22Rv1 (cell line): Measurements from ENCODE around the gene ZNF76.

Experiments
- H3K27ac ChIP-seq: fragments of 450-650 bp; 2 replicates; pipeline ENCODE4 v1.5.1; 2017
- CTCF ChIP-seq: fragments of 450-650 bp; IDR thresholded peaks from 2 replicates; pipeline ENCODE4 v1.5.1; 2017; ENCODE audit warnings: mild to moderate bottlenecking
- ZFX ChIP-seq: fragments of 450-650 bp; IDR thresholded peaks from 2 replicates; pipeline ENCODE4 v1.6.1; 2017; ENCODE audit warnings: antibody characterized with exemption, borderline replicate concordance

The ZNF76 gene

DNA sequence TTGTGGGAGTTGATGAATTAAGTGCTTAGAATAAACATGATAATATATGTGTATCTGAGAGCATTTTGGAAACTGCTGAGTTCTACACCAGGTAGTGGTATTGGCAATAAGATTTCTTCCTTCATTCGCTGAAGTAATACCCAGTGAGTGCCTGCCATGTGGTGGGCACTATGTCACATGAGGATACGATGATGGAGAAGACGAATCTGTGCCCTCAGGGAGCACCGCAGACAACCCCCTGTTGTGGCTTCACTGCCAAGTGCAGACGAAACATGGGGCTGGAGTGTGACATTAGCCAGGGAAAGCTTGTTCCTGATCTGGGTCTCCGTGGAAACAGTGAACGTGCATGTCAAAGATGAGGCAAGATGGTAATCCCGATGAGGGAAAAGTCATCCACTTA lies 7.9 kb downstream of the ZNF76 start:
- TF ChIP-seq CTCF = no peak
- TF ChIP-seq ZFX = no peak
- H3K27ac ChIP-seq = no peak overlapping the region

GRCh38 chr6:35267897-35268296 lies 8.4 kb downstream of the ZNF76 start:
- no peak for TF ChIP-seq CTCF
- TF ChIP-seq ZFX = no peak

GRCh38 chr6:35272005-35272404 lies 12.5 kb downstream of the ZNF76 start:
- no peak overlapping the region for H3K27ac ChIP-seq
- no peak for TF ChIP-seq ZFX
- no peak for TF ChIP-seq CTCF

More at GRCh38 chr6:35267897-35268296, 8.4 kb downstream of the ZNF76 start:
- H3K27ac ChIP-seq = no peak overlapping the region

DNA sequence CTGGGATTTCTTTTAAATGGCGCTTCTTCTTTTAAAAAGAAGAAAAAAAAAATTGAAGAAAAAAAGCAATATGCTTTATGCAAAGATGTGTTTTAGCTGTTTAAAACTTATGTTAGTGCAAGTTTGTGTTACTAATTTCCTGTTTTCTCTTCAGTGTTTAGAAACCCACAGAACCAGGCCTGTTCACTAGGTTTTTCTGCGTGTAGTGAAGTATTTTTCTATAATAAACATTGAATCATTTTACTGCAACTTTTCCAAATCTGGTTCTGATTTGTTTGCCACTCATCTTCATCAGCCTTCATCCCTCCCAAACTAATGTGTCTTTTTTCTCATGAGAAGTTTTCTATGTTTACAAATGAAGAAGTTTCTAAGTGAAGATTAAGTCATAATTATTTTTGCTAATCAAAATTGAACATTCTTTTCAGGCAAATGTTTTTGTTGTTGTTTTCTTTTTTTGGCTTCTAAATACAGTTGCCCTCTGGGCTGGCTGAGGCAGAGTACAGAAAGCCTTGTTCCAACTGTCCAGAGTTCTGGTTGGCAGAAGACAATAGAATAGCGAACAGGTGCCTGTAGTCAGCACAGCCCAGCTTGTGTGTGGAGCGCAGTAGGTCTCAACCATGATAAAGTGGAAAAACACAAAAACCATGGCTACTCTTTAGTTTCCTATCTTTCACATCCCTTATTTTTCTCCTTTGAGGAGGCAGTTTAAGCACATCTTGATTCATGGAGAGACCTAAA lies 14.5 kb downstream of the ZNF76 start:
- no peak overlapping the region for H3K27ac ChIP-seq
- TF ChIP-seq CTCF (no peak), ZFX (no peak)

DNA sequence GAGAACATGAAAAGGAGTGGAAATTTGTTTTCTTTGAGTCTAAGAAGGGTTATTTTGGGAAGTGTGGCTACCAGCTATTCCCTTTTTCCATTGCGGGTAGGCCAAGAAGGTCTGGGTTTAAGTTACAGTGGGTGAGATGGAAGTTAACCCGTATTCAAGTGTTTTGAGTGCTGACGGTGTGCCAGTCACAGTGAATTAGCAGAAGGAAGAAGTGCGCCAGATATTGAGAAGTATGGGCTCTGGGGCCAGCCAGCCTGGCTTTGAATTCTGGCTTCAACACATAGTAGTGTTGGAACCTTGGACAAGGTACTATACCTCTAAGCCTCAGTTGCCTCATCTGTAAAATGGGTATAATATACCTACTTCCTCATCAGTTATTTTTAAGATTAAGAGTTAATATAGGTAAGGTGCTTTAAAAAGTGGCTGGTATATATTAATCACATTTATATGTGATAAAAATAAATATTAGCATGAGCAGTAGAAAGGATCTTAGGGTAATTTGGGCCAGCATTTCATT lies 16.3 kb downstream of the ZNF76 start:
- TF ChIP-seq ZFX = no peak
- TF ChIP-seq CTCF = no peak
- H3K27ac ChIP-seq = no peak overlapping the region

GRCh38 chr6:35278708-35279107 lies 19.2 kb downstream of the ZNF76 start:
- no peak overlapping the region for H3K27ac ChIP-seq
- no peak for TF ChIP-seq ZFX
- TF ChIP-seq CTCF = no peak

- TF ChIP-seq ZFX (no peak), CTCF (no peak)
- H3K27ac ChIP-seq = no peak overlapping the region
Observed at GRCh38 chr6:35280903-35281302, 21.4 kb downstream of the ZNF76 start.
